Left ventricle myocardium superior (tissue), 1 donor: ENCODE data around the gene NOC2L. TPM values are rescaled to one million over a fixed set of nuclear protein-coding genes. Genes with fewer than 3 reads are reported as not detected.
"Not testable (repeated sequence)": the region's sequence is repeated elsewhere in the genome, so short reads cannot be mapped to it uniquely, and the experiment has no call there.

Experiments used
- ATAC-seq: fragments of 200-7000 bp; cut with Tn5 transposase; one replicate; pipeline ENCODE4 v1.9.1; 2020; ENCODE audit warnings: mild to moderate bottlenecking, moderate library complexity
- DNase-seq: peaks from one replicate; pipeline ENCODE4 v3.0.0-alpha.2; 2020
- intact Hi-C: fragments of 100-400 bp; cut with micrococcal nuclease; formaldehyde crosslinking; loops from one replicate; pipeline ENCODE4 v1.11.0; 2022
- total RNA-seq: library from RNA; stranded (reverse); fragmentation: NEBNext Ultra II Directional; extraction: Animal tissue kit (Norgen Biotek cat#: 25700); gene quantifications from one replicate; pipeline ENCODE4 v1.2.1, GENCODE V29; 2021
- donor health status: DM: no; HTN: yes; CAD: no; lungs with severe emphysema.

NOC2L gene
- total RNA-seq, 1 donor from 2014 or later = 46.8 TPM

- DNase-seq (peak; percentile 79), ATAC-seq (no peak)
- intact Hi-C loops = no loop called here
These were observed 19.2 kb upstream of the NOC2L start for GRCh38 chr1:978069-978834.

- peak; percentile 70 for DNase-seq
- intact Hi-C loops, ATAC-seq: not testable (repeated sequence)
These were observed 17.7 kb upstream of the NOC2L start for GRCh38 chr1:976791-977190.

- intact Hi-C loops = no loop called here
- ATAC-seq (peak; percentile 1), DNase-seq (peak; percentile 74)
These were observed 17.0 kb upstream of the NOC2L start for GRCh38 chr1:975896-976683.

- DNase-seq = peak; percentile 31
- ATAC-seq = no peak
- intact Hi-C loops = no loop called here
These were observed 16.3 kb upstream of the NOC2L start for GRCh38 chr1:975365-975764.

GRCh38 chr1:974687-975328 lies 15.8 kb upstream of the NOC2L start:
- intact Hi-C loops = no loop called here
- peak; percentile 41 for DNase-seq

GRCh38 chr1:974293-974640 lies 15.2 kb upstream of the NOC2L start:
- peak; percentile 2 for ATAC-seq
- DNase-seq = peak; percentile 37
- intact Hi-C loops = no loop called here

More at GRCh38 chr1:974687-975328, 15.8 kb upstream of the NOC2L start:
- peak; percentile 4 for ATAC-seq

- intact Hi-C loops = no loop called here
- DNase-seq = peak; percentile 54
- ATAC-seq = peak; percentile 15
These were observed 14.6 kb upstream of the NOC2L start for GRCh38 chr1:973459-974292.

GRCh38 chr1:972726-973458 lies 13.8 kb upstream of the NOC2L start:
- ATAC-seq = peak; percentile 20
- peak; percentile 59 for DNase-seq
- intact Hi-C loops = no loop called here

GRCh38 chr1:971751-972506 lies 12.9 kb upstream of the NOC2L start:
- intact Hi-C loops = no loop called here
- no peak for ATAC-seq
- DNase-seq = peak; percentile 33

- no peak for ATAC-seq
- intact Hi-C loops = no loop called here
- no peak for DNase-seq
These were observed 12.1 kb upstream of the NOC2L start for GRCh38 chr1:970973-971730.

GRCh38 chr1:970242-970972 lies 11.4 kb upstream of the NOC2L start:
- DNase-seq = peak; percentile 31
- intact Hi-C loops = no loop called here
- no peak for ATAC-seq

- intact Hi-C loops = no loop called here
- ATAC-seq = no peak
- no peak for DNase-seq
These were observed 10.3 kb upstream of the NOC2L start for GRCh38 chr1:969260-969855.

- DNase-seq (no peak), ATAC-seq (no peak)
- intact Hi-C loops = no loop called here
These were observed 8.6 kb upstream of the NOC2L start for GRCh38 chr1:967466-968343.

GRCh38 chr1:966704-967300 lies 7.7 kb upstream of the NOC2L start:
- intact Hi-C loops = no loop called here
- DNase-seq (peak; percentile 82), ATAC-seq (peak; percentile 69)
